H1 (cell line): ENCODE results near the gene TNXB. TPM values are rescaled to one million over a fixed set of nuclear protein-coding genes. Genes with fewer than 3 reads are reported as not detected.

Experiments used
- CTCF ChIA-PET: fragments of 300-600 bp; sonication (Branson Sonifier 250); formaldehyde crosslinking; loops from one replicate; lab custom pipeline; 2021; ENCODE audit not compliant: partially characterized antibody; lab: Charles Lee
- POLR2A ChIA-PET: fragments of 300-600 bp; sonication (Branson Sonifier 250); formaldehyde crosslinking; loops from one replicate; lab custom pipeline; 2021; ENCODE audit warnings: inconsistent platforms; ENCODE audit not compliant: partially characterized antibody; lab: Charles Lee
- DNase-seq, 2 experiments: peaks; one replicate each; pipeline versions ENCODE4 v3.0.0 to v3.0.0-alpha.2; 2010 to 2022; ENCODE audit warnings: low spot score in 2 of 2, low read depth in 1 of 2, mixed read lengths in 1 of 2
- FAIRE-seq: peaks from 2 replicates; lab custom pipeline; 2011; peaks lifted over from hg19 to GRCh38; lab: Jason Lieb, UNC
- H2AFZ ChIP-seq: 2 replicates; pipeline ENCODE4 v1.8.1; 2012; ENCODE audit warnings: low read length, inconsistent platforms
- H2AK5ac ChIP-seq: 2 replicates; pipeline ENCODE4 v1.6.1; 2013; ENCODE audit warnings: low read depth, low read length
- H2BK120ac ChIP-seq: replicated peaks from 2 replicates; pipeline ENCODE3; 2013; ENCODE audit warnings: low read depth, low read length, inconsistent platforms
- H2BK12ac ChIP-seq: 2 replicates; pipeline ENCODE4 v1.6.1; 2013; ENCODE audit warnings: low read depth, low read length
- H2BK15ac ChIP-seq: 2 replicates; pipeline ENCODE4 v1.6.1; 2013; ENCODE audit warnings: low read length
- H2BK20ac ChIP-seq: 2 replicates; pipeline ENCODE4 v1.6.1; 2013; ENCODE audit warnings: low read length
- H2BK5ac ChIP-seq: 2 replicates; pipeline ENCODE4 v1.6.1; 2013; ENCODE audit warnings: low read depth, low read length
- H3K14ac ChIP-seq: 2 replicates; pipeline ENCODE4 v1.6.1; 2013; ENCODE audit warnings: inconsistent platforms; ENCODE audit not compliant: insufficient read length
- H3K18ac ChIP-seq: 2 replicates; pipeline ENCODE4 v1.6.1; 2013; ENCODE audit warnings: low read length; ENCODE audit errors: extremely low read depth
- H3K23ac ChIP-seq: 2 replicates; pipeline ENCODE4 v1.6.1; 2013; ENCODE audit warnings: inconsistent platforms; ENCODE audit not compliant: insufficient read length
- H3K23me2 ChIP-seq: 2 replicates; pipeline ENCODE4 v1.6.1; 2013; ENCODE audit warnings: low read depth, low read length
- H3K27ac ChIP-seq: 2 replicates; pipeline ENCODE4 v1.6.1; 2011; ENCODE audit warnings: low read depth, low read length, inconsistent platforms
- H3K27me3 ChIP-seq, 4 experiments: replicated peaks in 1 of 4; 1 replicate in 1 of 4; 2 replicates in 3 of 4; pipeline versions ENCODE4 v1.6.1 to v1.8.1; 2011 to 2013; ENCODE audit warnings: low read length in 3 of 4, mild to moderate bottlenecking in 3 of 4, inconsistent platforms in 2 of 4, mixed read lengths in 2 of 4, moderate library complexity in 1 of 4; ENCODE audit not compliant: control insufficient read depth in 3 of 4, insufficient read depth in 3 of 4; ENCODE audit errors: extremely low read depth in 1 of 4
- H3K36me3 ChIP-seq, 4 experiments: 2 replicates each; pipeline versions ENCODE4 v1.6.1 to v1.8.1; 2011 to 2013; ENCODE audit warnings: mild to moderate bottlenecking in 4 of 4, low read length in 3 of 4, moderate library complexity in 2 of 4, control low read depth in 1 of 4, inconsistent platforms in 1 of 4; ENCODE audit not compliant: insufficient read depth in 4 of 4, control insufficient read depth in 2 of 4
- H3K4ac ChIP-seq: replicated peaks from 2 replicates; pipeline ENCODE3; 2013; ENCODE audit warnings: low read length, low read depth, mixed read lengths, inconsistent platforms; ENCODE audit not compliant: insufficient read length
- H3K4me1 ChIP-seq, 4 experiments: replicated peaks in 1 of 4; 1 replicate in 1 of 4; 2 replicates in 3 of 4; pipeline versions ENCODE4 v1.6.1 to v1.8.1; 2011 to 2013; ENCODE audit warnings: low read length in 3 of 4, inconsistent platforms in 2 of 4, mixed read lengths in 1 of 4; ENCODE audit not compliant: insufficient read depth in 4 of 4, control insufficient read depth in 3 of 4
- H3K4me2 ChIP-seq, 2 experiments: 2 replicates each; pipeline versions ENCODE4 v1.6.1 to v1.8.1; 2011 to 2013; ENCODE audit warnings: low read depth in 2 of 2, low read length in 2 of 2, control low read depth in 1 of 2, inconsistent platforms in 1 of 2, mild to moderate bottlenecking in 1 of 2; ENCODE audit not compliant: insufficient read depth in 1 of 2
- H3K4me3 ChIP-seq, 4 experiments: fragments of 200-600, 300-600 bp in 1 of 4; sonication (generic), shearing (Covaris generic), sonication (Bioruptor Twin) in 1 of 4; 2 replicates each; pipeline versions ENCODE4 v1.5.1 to v1.8.1; 2011 to 2016; ENCODE audit warnings: low read length in 4 of 4, low read depth in 3 of 4, control low read depth in 2 of 4, inconsistent platforms in 2 of 4, mild to moderate bottlenecking in 2 of 4, mixed read lengths in 1 of 4, moderate library complexity in 1 of 4; ENCODE audit not compliant: insufficient read depth in 2 of 4; ENCODE audit errors: extremely low read depth in 1 of 4
- H3K56ac ChIP-seq: replicated peaks from 2 replicates; pipeline ENCODE3; 2013; ENCODE audit warnings: low read depth, mild to moderate bottlenecking, mixed read lengths, low read length, inconsistent platforms; ENCODE audit not compliant: insufficient read length
- H3K79me1 ChIP-seq: 2 replicates; pipeline ENCODE4 v1.6.1; 2013; ENCODE audit warnings: low read depth, low read length, control low read depth
- H3K79me2 ChIP-seq, 2 experiments: 2 replicates each; pipeline versions ENCODE4 v1.6.1 to v1.8.1; 2012 to 2013; ENCODE audit warnings: low read length in 2 of 2, mild to moderate bottlenecking in 2 of 2, inconsistent platforms in 1 of 2; ENCODE audit not compliant: insufficient read depth in 2 of 2, control insufficient read depth in 1 of 2
- H3K9ac ChIP-seq, 4 experiments: replicated peaks in 1 of 4; 1 replicate in 1 of 4; 2 replicates in 3 of 4; pipeline versions ENCODE4 v1.6.1 to v1.8.1; 2011 to 2013; ENCODE audit warnings: low read depth in 3 of 4, low read length in 3 of 4, control low read depth in 2 of 4, mild to moderate bottlenecking in 2 of 4, moderate library complexity in 2 of 4, inconsistent platforms in 1 of 4; ENCODE audit errors: extremely low read depth in 1 of 4
- H3K9me3 ChIP-seq, 2 experiments: 2 replicates each; pipeline versions ENCODE4 v1.6.1 to v1.8.1; 2012 to 2013; ENCODE audit warnings: mild to moderate bottlenecking in 2 of 2, moderate library complexity in 2 of 2, control low read depth in 1 of 2, inconsistent platforms in 1 of 2, low read depth in 1 of 2, low read length in 1 of 2, mixed read lengths in 1 of 2; ENCODE audit not compliant: insufficient read depth in 2 of 2
- H4K20me1 ChIP-seq, 2 experiments: replicated peaks in 1 of 2; 2 replicates each; pipeline versions ENCODE3 to v1.8.1; 2011 to 2013; ENCODE audit warnings: inconsistent platforms in 2 of 2, low read length in 2 of 2, mild to moderate bottlenecking in 1 of 2; ENCODE audit not compliant: insufficient read depth in 2 of 2, control insufficient read depth in 1 of 2
- H4K5ac ChIP-seq: 2 replicates; pipeline ENCODE4 v1.6.1; 2013; ENCODE audit warnings: low read length, low read depth, mixed read lengths, inconsistent platforms; ENCODE audit not compliant: insufficient read length
- H4K8ac ChIP-seq: 2 replicates; pipeline ENCODE4 v1.8.0; 2013; ENCODE audit warnings: mild to moderate bottlenecking, moderate library complexity, low read length, inconsistent platforms; ENCODE audit not compliant: insufficient read depth; ENCODE audit errors: extremely low read depth
- H4K91ac ChIP-seq: replicated peaks from 2 replicates; pipeline ENCODE3; 2013; ENCODE audit warnings: low read length, mixed read lengths, inconsistent platforms; ENCODE audit not compliant: insufficient read length
- CHD1 ChIP-seq: IDR thresholded peaks from 2 replicates; pipeline ENCODE4 v1.6.1; 2012; ENCODE audit warnings: low read depth, low read length, improper control_type of control experiment
- RAD21 ChIP-seq, 2 experiments: IDR thresholded peaks in 1 of 2; conservative IDR thresholded peaks in 1 of 2; 2 replicates each; pipeline ENCODE4 v1.6.1; 2011; ENCODE audit warnings: low read depth in 2 of 2, low read length in 2 of 2, improper control_type of control experiment in 1 of 2, inconsistent platforms in 1 of 2, mild to moderate bottlenecking in 1 of 2, moderate library complexity in 1 of 2
- SIN3A ChIP-seq, 2 experiments: IDR thresholded peaks in 1 of 2; conservative IDR thresholded peaks in 1 of 2; 2 replicates each; pipeline ENCODE4 v1.6.1; 2011 to 2012; ENCODE audit warnings: low read length in 2 of 2, improper control_type of control experiment in 1 of 2, low read depth in 1 of 2, mild to moderate bottlenecking in 1 of 2
- WGBS, 2 experiments: shearing (Covaris generic) in 1 of 2; methylation state at CpG; one replicate each; pipeline versions ENCODE4 v1.1.6 to v1.1.7; 2013 to 2015; ENCODE audit warnings: low lambda C conversion rate in 2 of 2, mixed read lengths in 2 of 2, inconsistent platforms in 1 of 2, low coverage in 1 of 2, missing lambda C conversion rate in 1 of 2; ENCODE audit not compliant: insufficient replicate concordance in 2 of 2, insufficient coverage in 1 of 2, insufficient read length in 1 of 2; ENCODE audit errors: extremely low coverage in 1 of 2, missing lambda C conversion rate in 1 of 2; 5-methylcytosine and 5-hydroxymethylcytosine counted together
- polyA plus RNA-seq, 7 experiments: library from polyadenylated mRNA; depleted of rRNA in 3 of 7; stranded (reverse) in 5 of 7; unstranded in 2 of 7; fragments of >200 nt in 5 of 7; fragments of 200-250 nt in 2 of 7; gene quantifications; 1 replicate in 5 of 7; 2 replicates in 1 of 7; 4 replicates in 1 of 7; pipeline versions ENCODE4 v1.2.1 to v1.2.3, GENCODE V29; 2011 to 2013; ENCODE audit warnings: missing spikeins in 2 of 7, mixed read lengths in 2 of 7
- total RNA-seq: library from RNA; stranded (reverse); fragmentation: NEBNext Ultra II Directional; extraction: Animal tissue kit (Norgen Biotek cat#: 25700); gene quantifications from 2 replicates; pipeline ENCODE4 v1.2.1, GENCODE V29; 2021
- TF ChIP-seq, protein P1 (sequence below), 3 experiments: IDR thresholded peaks; 1 replicate in 2 of 3; 2 replicates in 1 of 3; pipeline versions ENCODE4 v1.5.1 to v1.6.1; 2011; ENCODE audit warnings: low read length in 3 of 3, mild to moderate bottlenecking in 3 of 3, inconsistent platforms in 2 of 3, low read depth in 1 of 3, moderate library complexity in 1 of 3; ENCODE audit not compliant: insufficient read depth in 1 of 3; ENCODE audit errors: control extremely low read depth in 1 of 3
- TF ChIP-seq, protein P2 (sequence below): IDR thresholded peaks from 2 replicates; pipeline ENCODE4 v1.6.1; 2012; ENCODE audit warnings: low read length, inconsistent platforms

TNXB gene
- total and polyA plus RNA-seq, 2 of the 8 experiments (the other 6 are each of a cell fraction or from before 2014, with no cell fraction given): 3.1 to 4.8 TPM

DNA sequence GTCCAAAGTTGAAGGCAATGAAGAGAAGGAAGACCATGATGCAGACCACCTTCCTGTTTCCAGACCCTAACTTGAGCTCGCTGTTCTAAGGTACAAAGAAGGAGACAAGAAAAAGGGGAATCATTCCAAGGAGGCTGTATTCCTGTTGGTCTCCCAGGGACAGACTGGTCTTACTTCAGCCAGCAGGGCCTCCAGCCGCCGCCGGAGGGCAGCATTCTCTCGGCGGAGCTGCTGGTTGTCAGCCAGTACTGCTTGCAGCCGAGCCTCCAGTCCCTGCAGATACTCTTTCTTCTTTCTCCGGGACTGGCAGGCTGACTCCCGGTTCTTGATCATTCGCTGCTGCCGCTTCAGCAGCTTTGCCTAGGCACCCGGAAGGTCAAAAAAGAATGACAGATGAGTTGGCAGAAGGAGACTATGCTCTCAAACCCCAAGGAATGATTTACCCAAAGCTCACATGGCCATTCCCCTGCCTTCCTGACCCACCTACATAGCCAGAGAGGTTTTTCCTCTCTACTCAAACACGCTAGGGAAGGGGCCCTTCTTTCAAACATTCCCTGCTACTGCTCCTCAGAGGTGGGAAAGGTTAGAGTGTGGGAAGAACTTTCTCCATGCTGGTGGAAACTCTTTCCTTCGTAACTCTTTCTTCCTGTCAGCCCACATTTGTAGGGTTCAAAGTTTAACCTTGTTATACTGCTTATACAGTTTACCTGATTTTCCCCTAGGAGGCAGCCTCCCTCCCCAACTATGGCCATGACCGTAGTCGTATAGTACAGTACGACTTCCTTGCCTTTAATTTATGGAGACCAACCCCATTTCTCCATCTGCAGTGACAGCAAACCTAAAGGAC, 9.9 kb upstream of the TNXB start:
- peaks cover 0 to 2% (median 0%) of the 10 kb centered on the region in 4 experiments; a peak in 2 of 7 replicates for H3K4me1 ChIP-seq
- H3K9me3 ChIP-seq: no peaks in the 10 kb centered on the region
- H3K23ac ChIP-seq: no peak overlapping the region
- no peak overlapping the region for H2BK20ac ChIP-seq
- no peaks in the 10 kb centered on the region for H3K79me1 ChIP-seq
- CTCF ChIA-PET: interaction anchor here (0.7 to 6.1 kb wide), 37 partner anchors 10 to 835 kb away, joined by 3 to 76 read pairs (median 5); partner anchors contain the start of genes ATF6B, CLIC1, EGFL8 and FKBPL
- no peak overlapping the region for H2AFZ ChIP-seq
- no peak overlapping the region for H3K14ac ChIP-seq
- no peak overlapping the region for H4K8ac ChIP-seq
- no peak overlapping the region for H2BK5ac ChIP-seq
- H3K4ac ChIP-seq: no peak overlapping the region
- no peak overlapping the region for H2AK5ac ChIP-seq
- FAIRE-seq (no peak), DNase-seq (peak; percentile 73 to 88)
- no peak overlapping the region for H2BK15ac ChIP-seq
- H4K5ac ChIP-seq: no peak overlapping the region
- H4K20me1 ChIP-seq: peaks cover 5 to 7% of the 10 kb centered on the region in 2 experiments
- 46% methylated on average over 16 of the region's 17 CpGs; no CpG with 5 or more reads in 1 of the 2 experiments for WGBS, 2 experiments
- H3K36me3 ChIP-seq: peaks cover 9 to 30% (median 16%) of the 10 kb centered on the region in 4 experiments; a peak in 7 of 8 replicates
- no peak overlapping the region for H2BK120ac ChIP-seq
- H3K4me2 ChIP-seq: no peak overlapping the region
- H3K56ac ChIP-seq: no peak overlapping the region
- no peak overlapping the region for H4K91ac ChIP-seq
- no peak for TF ChIP-seq CHD1
- TF ChIP-seq, protein P1, sequence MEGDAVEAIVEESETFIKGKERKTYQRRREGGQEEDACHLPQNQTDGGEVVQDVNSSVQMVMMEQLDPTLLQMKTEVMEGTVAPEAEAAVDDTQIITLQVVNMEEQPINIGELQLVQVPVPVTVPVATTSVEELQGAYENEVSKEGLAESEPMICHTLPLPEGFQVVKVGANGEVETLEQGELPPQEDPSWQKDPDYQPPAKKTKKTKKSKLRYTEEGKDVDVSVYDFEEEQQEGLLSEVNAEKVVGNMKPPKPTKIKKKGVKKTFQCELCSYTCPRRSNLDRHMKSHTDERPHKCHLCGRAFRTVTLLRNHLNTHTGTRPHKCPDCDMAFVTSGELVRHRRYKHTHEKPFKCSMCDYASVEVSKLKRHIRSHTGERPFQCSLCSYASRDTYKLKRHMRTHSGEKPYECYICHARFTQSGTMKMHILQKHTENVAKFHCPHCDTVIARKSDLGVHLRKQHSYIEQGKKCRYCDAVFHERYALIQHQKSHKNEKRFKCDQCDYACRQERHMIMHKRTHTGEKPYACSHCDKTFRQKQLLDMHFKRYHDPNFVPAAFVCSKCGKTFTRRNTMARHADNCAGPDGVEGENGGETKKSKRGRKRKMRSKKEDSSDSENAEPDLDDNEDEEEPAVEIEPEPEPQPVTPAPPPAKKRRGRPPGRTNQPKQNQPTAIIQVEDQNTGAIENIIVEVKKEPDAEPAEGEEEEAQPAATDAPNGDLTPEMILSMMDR (IDR thresholded peaks at IDR 0.05; ENCODE audit: control extremely low read depth in 1 of 3, insufficient read depth in 1 of 3, low read depth in 1 of 3, low read length in 3 of 3): peak; percentile 94 to 96 (median 95)
- TF ChIP-seq, protein P2, sequence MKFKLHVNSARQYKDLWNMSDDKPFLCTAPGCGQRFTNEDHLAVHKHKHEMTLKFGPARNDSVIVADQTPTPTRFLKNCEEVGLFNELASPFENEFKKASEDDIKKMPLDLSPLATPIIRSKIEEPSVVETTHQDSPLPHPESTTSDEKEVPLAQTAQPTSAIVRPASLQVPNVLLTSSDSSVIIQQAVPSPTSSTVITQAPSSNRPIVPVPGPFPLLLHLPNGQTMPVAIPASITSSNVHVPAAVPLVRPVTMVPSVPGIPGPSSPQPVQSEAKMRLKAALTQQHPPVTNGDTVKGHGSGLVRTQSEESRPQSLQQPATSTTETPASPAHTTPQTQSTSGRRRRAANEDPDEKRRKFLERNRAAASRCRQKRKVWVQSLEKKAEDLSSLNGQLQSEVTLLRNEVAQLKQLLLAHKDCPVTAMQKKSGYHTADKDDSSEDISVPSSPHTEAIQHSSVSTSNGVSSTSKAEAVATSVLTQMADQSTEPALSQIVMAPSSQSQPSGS: no peak
- TF ChIP-seq RAD21 (IDR thresholded peaks at IDR 0.05 in 1 of 2, conservative IDR thresholded peaks at IDR 0.05 in 1 of 2; ENCODE audit: low read depth in 2 of 2, low read length in 2 of 2): peak; percentile 92 to 94
- peak in 1 of 2 experiments; percentile 67; a peak in 1 of 4 replicates for TF ChIP-seq SIN3A (conservative IDR thresholded peaks at IDR 0.05 in 1 of 2, IDR thresholded peaks at IDR 0.05 in 1 of 2; ENCODE audit: low read depth in 1 of 2, low read length in 2 of 2)
- no peak overlapping the region for H3K27ac ChIP-seq
- no peaks in the 10 kb centered on the region for H3K23me2 ChIP-seq
- no peak overlapping the region for H3K4me3 ChIP-seq
- H3K18ac ChIP-seq: no peak overlapping the region
- H3K27me3 ChIP-seq: no peaks in the 10 kb centered on the region
- POLR2A ChIA-PET: interaction anchor here (0.7 to 3.0 kb wide), 8 partner anchors 10 to 74 kb away, joined by 3 to 21 read pairs (median 6); partner anchors contain the start of genes ATF6B, FKBPL, GPSM3 and PRRT1
- H2BK12ac ChIP-seq: no peak overlapping the region
- H3K79me2 ChIP-seq: no peaks in the 10 kb centered on the region
- no peak overlapping the region for H3K9ac ChIP-seq
